Prostate gland (tissue), 2 donors: ENCODE results near the gene HTR7. TPM values are rescaled to one million over a fixed set of nuclear protein-coding genes. Genes with fewer than 3 reads are reported as not detected.
"Not testable (repeated sequence)": the region's sequence is repeated elsewhere in the genome, so short reads cannot be mapped to it uniquely, and the experiment has no call there.

Experiments used
- DNase-seq: peaks from one replicate; pipeline ENCODE4 v3.0.0-alpha.2; 2019; ENCODE audit warnings: low spot score
- H3K27ac ChIP-seq, 2 donors: fragments of 200-600 bp; sonication (generic); 2 replicates each; pipeline ENCODE4 v1.5.1; 2017 to 2019
- H3K27me3 ChIP-seq: fragments of 200-600 bp; sonication (generic); replicated peaks from 2 replicates; pipeline ENCODE4 v1.5.1; 2019; ENCODE audit not compliant: insufficient read depth
- H3K36me3 ChIP-seq, 2 donors: fragments of 200-600 bp; sonication (generic); 1 replicate in 1 of 2; 2 replicates in 1 of 2; pipeline versions ENCODE4 v1.5.1 to v1.8.1; 2017 to 2019
- H3K4me1 ChIP-seq: fragments of 200-600 bp; sonication (generic); replicated peaks from 2 replicates; pipeline ENCODE4 v1.5.1; 2019
- H3K4me3 ChIP-seq, 2 donors: fragments of 200-600 bp; sonication (generic); 2 replicates each; pipeline ENCODE4 v1.5.1; 2017 to 2019
- H3K9me3 ChIP-seq: fragments of 200-600 bp; sonication (generic); 2 replicates; pipeline ENCODE4 v1.5.1; 2017
- POLR2A ChIP-seq: fragments of 450-650 bp; IDR thresholded peaks from one replicate; pipeline ENCODE4 v1.6.1; 2016; ENCODE audit warnings: antibody characterized with exemption, mild to moderate bottlenecking
- POLR2AphosphoS5 ChIP-seq: sonication (generic); formaldehyde crosslinking; IDR thresholded peaks from one replicate; pipeline ENCODE4 v1.6.1; 2017; ENCODE audit warnings: antibody characterized with exemption
- WGBS: methylation state at CpG from one replicate; pipeline ENCODE4 v1.1.5; 2018; 5-methylcytosine and 5-hydroxymethylcytosine counted together
- intact Hi-C: fragments of 100-400 bp; cut with DNase I; formaldehyde crosslinking; loops from one replicate; pipeline ENCODE4 v1.14.2; 2022
- total RNA-seq, 2 donors: library from RNA; depleted of rRNA; stranded (reverse); fragments of >200 nt; gene quantifications; one replicate each; pipeline ENCODE4 v1.1.0, GENCODE V29; 2016
- TF ChIP-seq, protein P1 (sequence below), 4 experiments: fragments of 200-600 bp in 2 of 4; fragments of 450-650 bp in 2 of 4; sonication (generic) in 2 of 4; IDR thresholded peaks; 1 replicate in 3 of 4; 2 replicates in 1 of 4; pipeline ENCODE4 v1.5.1; 2016 to 2019; ENCODE audit warnings: antibody characterized with exemption in 4 of 4, mild to moderate bottlenecking in 2 of 4, moderate library complexity in 2 of 4

HTR7 gene
- total RNA-seq, 2 donors from 2014 or later = 0.77 to 3.5 TPM

DNA sequence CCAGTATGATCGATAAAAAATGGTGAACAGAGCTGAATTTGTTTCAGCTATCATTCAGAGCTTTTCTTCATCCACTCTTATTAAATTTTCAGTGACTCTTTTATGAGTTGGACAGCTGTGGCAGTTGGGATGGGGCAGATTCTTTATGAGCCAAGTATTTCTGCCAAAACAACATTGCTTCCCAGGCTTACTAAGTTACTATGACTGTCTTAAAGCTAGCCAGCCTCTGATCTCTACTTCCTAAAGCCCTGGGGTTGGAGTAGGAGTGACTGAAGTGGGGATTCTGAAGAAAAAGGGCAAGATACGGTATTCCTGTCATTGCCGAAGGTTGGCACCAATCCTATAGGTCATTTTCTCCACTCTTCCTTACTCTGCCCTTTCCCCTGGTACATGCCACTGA is 26.6 kb upstream of the HTR7 start:
- Histone ChIP-seq H3K4me3 (no peak overlapping the region), H3K9me3 (no peaks in the 10 kb centered on the region), H3K27me3 (no peaks in the 10 kb centered on the region), H3K27ac (no peak overlapping the region), H3K36me3 (no peaks in the 10 kb centered on the region), H3K4me1 (peaks cover 6% of the 10 kb centered on the region)
- WGBS = 36% methylated on average over 3 of the region's 3 CpGs
- peak; percentile 9 for DNase-seq
- TF ChIP-seq, protein P1, sequence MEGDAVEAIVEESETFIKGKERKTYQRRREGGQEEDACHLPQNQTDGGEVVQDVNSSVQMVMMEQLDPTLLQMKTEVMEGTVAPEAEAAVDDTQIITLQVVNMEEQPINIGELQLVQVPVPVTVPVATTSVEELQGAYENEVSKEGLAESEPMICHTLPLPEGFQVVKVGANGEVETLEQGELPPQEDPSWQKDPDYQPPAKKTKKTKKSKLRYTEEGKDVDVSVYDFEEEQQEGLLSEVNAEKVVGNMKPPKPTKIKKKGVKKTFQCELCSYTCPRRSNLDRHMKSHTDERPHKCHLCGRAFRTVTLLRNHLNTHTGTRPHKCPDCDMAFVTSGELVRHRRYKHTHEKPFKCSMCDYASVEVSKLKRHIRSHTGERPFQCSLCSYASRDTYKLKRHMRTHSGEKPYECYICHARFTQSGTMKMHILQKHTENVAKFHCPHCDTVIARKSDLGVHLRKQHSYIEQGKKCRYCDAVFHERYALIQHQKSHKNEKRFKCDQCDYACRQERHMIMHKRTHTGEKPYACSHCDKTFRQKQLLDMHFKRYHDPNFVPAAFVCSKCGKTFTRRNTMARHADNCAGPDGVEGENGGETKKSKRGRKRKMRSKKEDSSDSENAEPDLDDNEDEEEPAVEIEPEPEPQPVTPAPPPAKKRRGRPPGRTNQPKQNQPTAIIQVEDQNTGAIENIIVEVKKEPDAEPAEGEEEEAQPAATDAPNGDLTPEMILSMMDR (IDR thresholded peaks at IDR 0.05) = no peak
- peak; percentile 39 for TF ChIP-seq POLR2AphosphoS5
- no peak for TF ChIP-seq POLR2A
- intact Hi-C loops = no loop called here

DNA sequence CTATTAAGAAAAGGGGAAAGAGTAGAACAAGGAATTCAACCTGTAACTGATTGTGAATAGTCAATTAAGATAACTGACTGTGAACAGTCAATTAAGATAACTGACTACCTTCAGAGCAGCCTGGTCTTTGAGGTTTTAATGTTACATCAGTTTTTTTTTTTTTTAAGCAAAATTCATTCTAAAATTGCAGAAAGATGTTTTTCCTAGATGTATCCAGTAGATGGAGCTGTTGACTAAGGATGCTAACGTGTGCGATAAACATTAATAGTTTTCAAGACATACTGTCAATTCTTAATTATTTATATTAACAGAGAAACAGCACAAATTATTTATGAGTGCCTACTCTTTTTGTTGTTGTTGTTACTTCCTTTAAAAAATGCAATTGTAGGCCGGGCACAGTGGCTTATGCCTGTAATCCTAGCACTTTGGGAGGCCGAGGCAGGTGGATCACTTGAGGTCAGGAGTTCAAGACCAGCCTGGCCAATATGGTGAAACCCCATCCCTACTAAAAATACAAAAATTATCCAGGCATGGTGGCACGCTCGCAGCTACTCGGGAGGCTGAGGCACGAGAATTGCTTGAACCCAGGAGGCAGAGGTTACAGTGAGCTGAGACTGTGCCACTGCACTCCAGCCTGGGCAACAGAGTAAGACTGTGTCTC is 22.4 kb upstream of the HTR7 start:
- not testable (repeated sequence) for DNase-seq, H3K27ac ChIP-seq
- WGBS = 69% methylated on average over 8 of the region's 8 CpGs

DNA sequence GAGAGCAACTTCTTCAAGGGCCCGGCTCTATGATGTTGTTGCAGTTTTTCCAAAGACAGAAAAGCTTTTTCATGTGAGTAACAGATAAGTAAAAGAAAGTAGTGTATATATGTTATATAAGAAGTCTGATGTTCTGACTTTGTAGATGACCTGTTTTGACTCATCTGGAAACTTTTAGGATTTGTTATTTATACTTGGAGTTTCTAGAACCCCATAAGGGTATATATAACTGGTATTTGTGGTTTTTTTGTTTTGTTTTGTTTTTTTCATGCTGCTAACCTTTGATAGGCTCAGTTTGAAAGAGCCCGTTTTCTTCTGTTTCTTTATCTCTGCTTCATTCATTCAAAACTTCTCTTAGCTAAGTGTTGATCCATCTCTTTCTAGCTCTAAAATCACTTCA is 21.2 kb upstream of the HTR7 start:
- Histone ChIP-seq H3K9me3 (no peaks in the 10 kb centered on the region), H3K27ac (no peak overlapping the region), H3K4me1 (no peaks in the 10 kb centered on the region), H3K36me3 (no peaks in the 10 kb centered on the region), H3K27me3 (no peaks in the 10 kb centered on the region), H3K4me3 (no peak overlapping the region)
- intact Hi-C loops = no loop called here
- no peak for DNase-seq
- no peak for TF ChIP-seq POLR2A
- no peak for TF ChIP-seq POLR2AphosphoS5
- TF ChIP-seq, protein P1 (IDR thresholded peaks at IDR 0.05) = no peak
- 87% methylated on average over 2 of the region's 2 CpGs for WGBS

More for the DNA sequence above, 22.4 kb upstream of the HTR7 start:
- H3K9me3 ChIP-seq, intact Hi-C loops, H3K27me3 ChIP-seq, H3K4me3 ChIP-seq, H3K4me1 ChIP-seq, H3K36me3 ChIP-seq: not testable (repeated sequence)
- TF ChIP-seq, protein P1 (IDR thresholded peaks at IDR 0.05) = peak; percentile 44 to 72 (median 62)

DNA sequence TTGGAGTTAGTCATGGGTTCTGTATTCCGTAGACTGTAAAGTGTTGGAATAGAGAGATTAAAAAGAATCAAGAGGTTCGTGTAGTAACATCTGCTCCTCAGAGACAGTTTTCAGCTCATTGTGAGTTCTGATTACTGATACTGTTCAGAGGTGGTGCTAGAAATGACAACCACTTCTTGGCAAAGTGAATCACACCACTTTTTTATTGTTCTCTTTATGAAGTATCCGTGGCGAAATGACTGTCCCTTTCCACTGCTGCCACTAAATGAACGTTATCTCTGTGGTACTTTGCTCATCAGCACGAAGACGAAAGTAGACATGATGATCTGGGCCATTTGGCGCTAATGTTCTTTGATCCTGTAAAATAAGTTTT is 14.8 kb upstream of the HTR7 start:
- Histone ChIP-seq H3K4me1 (peaks cover 4% of the 10 kb centered on the region), H3K27me3 (no peaks in the 10 kb centered on the region), H3K4me3 (peak overlapping the region; percentile 60 to 63), H3K9me3 (no peaks in the 10 kb centered on the region), H3K36me3 (no peaks in the 10 kb centered on the region), H3K27ac (no peak overlapping the region)
- WGBS = 21% methylated on average over 8 of the region's 8 CpGs
- TF ChIP-seq POLR2AphosphoS5 (no peak), POLR2A (no peak)
- TF ChIP-seq, protein P1 (IDR thresholded peaks at IDR 0.05) = no peak
- no peak for DNase-seq
- intact Hi-C loops = no loop called here
